DOHH2 (cell line): Measurements from ENCODE around the gene CRYGN.

Source experiments
- H3F3A ChIP-seq: fragments of 200-600 bp; sonication (generic), shearing (Covaris generic); 2 replicates; pipeline ENCODE4 v1.6.0; 2016; ENCODE audit warnings: antibody characterized with exemption, mild to moderate bottlenecking; ENCODE audit not compliant: control insufficient read depth, insufficient read depth
- H3K27ac ChIP-seq: fragments of 200-600 bp; sonication (generic); 2 replicates; pipeline ENCODE4 v1.5.1; 2014; ENCODE audit warnings: low read depth, mild to moderate bottlenecking, low read length, moderate library complexity
- H3K27me3 ChIP-seq: fragments of 200-600 bp; sonication (generic); 2 replicates; pipeline ENCODE4 v1.6.1; 2014; ENCODE audit warnings: mild to moderate bottlenecking, low read length, mixed read lengths; ENCODE audit not compliant: control insufficient read depth
- H3K36me3 ChIP-seq: fragments of 200-600 bp; sonication (generic); 2 replicates; pipeline ENCODE4 v1.6.1; 2014; ENCODE audit warnings: mild to moderate bottlenecking, low read length, moderate library complexity, mixed read lengths; ENCODE audit not compliant: control insufficient read depth
- H3K4me1 ChIP-seq: fragments of 200-600 bp; sonication (generic); 2 replicates; pipeline ENCODE4 v1.6.1; 2014; ENCODE audit warnings: mild to moderate bottlenecking, low read length, mixed read lengths; ENCODE audit not compliant: control insufficient read depth
- H3K4me2 ChIP-seq: fragments of 200-600 bp; sonication (generic); 2 replicates; pipeline ENCODE4 v1.6.0; 2014; ENCODE audit warnings: mild to moderate bottlenecking, low read length, moderate library complexity
- H3K4me3 ChIP-seq: fragments of 200-600 bp; sonication (generic); 2 replicates; pipeline ENCODE4 v1.5.1; 2014; ENCODE audit warnings: mild to moderate bottlenecking, low read length, mixed read lengths
- H3K79me2 ChIP-seq: fragments of 200-600 bp; sonication (generic); 2 replicates; pipeline ENCODE4 v1.6.1; 2014; ENCODE audit warnings: mild to moderate bottlenecking, low read length, mixed read lengths; ENCODE audit not compliant: control insufficient read depth
- H3K9me2 ChIP-seq: fragments of 200-600 bp; sonication (generic); replicated peaks from 2 replicates; pipeline ENCODE4 v1.6.1; 2014; ENCODE audit warnings: mild to moderate bottlenecking, low read length, mixed read lengths; ENCODE audit not compliant: control insufficient read depth
- H3K9me3 ChIP-seq: fragments of 200-600 bp; sonication (generic); 2 replicates; pipeline ENCODE4 v1.6.1; 2014; ENCODE audit warnings: antibody characterized with exemption, low read length, mixed read lengths; ENCODE audit not compliant: control insufficient read depth, insufficient read depth
- H4K20me1 ChIP-seq: fragments of 200-600 bp; sonication (generic); 2 replicates; pipeline ENCODE4 v1.6.0; 2014; ENCODE audit warnings: low read depth, mild to moderate bottlenecking, antibody characterized with exemption, low read length, moderate library complexity; ENCODE audit not compliant: control insufficient read depth, insufficient read depth
- EZH2phosphoT487 ChIP-seq: fragments of 200-600 bp; sonication (generic); IDR thresholded peaks from 2 replicates; pipeline ENCODE4 v1.6.1; 2017; ENCODE audit warnings: borderline replicate concordance, mild to moderate bottlenecking, antibody characterized with exemption, low read length, moderate library complexity, mixed read lengths
- TF ChIP-seq, protein P1 (sequence below): fragments of 200-600 bp; sonication (generic); IDR thresholded peaks from one replicate; pipeline ENCODE4 v1.5.1; 2014; ENCODE audit warnings: antibody characterized with exemption, mild to moderate bottlenecking, low read depth, low read length; ENCODE audit not compliant: poor library complexity, severe bottlenecking

The CRYGN gene

DNA sequence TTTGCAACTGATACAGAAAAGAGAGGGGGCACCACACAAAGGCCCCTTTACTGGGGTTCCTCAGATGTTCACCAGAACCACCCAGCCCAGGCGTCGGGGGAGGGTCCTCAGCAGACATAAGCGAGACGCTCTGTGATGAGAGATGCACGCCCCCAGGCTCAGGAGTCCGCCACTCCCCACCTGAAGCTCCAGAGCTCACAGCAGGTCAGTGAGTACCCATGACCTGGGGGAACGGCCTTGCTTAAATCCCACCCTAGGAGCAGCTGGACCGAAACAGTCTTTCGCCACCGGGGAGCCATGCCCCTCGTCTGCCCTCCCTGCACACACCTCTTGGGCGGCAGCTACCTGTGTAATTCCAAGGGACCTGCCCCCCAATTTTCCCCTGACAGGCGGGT, 2.8 kb downstream of the CRYGN start:
- Histone ChIP-seq H3F3A (no peaks in the 10 kb centered on the region), H3K4me1 (peaks cover 7% of the 10 kb centered on the region), H3K9me3 (no peaks in the 10 kb centered on the region), H3K27me3 (peaks cover 12% of the 10 kb centered on the region), H3K4me3 (no peak overlapping the region), H3K4me2 (no peak overlapping the region), H3K27ac (no peak overlapping the region), H3K9me2 (no peaks in the 10 kb centered on the region), H3K79me2 (no peaks in the 10 kb centered on the region), H4K20me1 (no peaks in the 10 kb centered on the region; the same call in 1 of the 2 replicates), H3K36me3 (no peaks in the 10 kb centered on the region)
- TF ChIP-seq, protein P1, sequence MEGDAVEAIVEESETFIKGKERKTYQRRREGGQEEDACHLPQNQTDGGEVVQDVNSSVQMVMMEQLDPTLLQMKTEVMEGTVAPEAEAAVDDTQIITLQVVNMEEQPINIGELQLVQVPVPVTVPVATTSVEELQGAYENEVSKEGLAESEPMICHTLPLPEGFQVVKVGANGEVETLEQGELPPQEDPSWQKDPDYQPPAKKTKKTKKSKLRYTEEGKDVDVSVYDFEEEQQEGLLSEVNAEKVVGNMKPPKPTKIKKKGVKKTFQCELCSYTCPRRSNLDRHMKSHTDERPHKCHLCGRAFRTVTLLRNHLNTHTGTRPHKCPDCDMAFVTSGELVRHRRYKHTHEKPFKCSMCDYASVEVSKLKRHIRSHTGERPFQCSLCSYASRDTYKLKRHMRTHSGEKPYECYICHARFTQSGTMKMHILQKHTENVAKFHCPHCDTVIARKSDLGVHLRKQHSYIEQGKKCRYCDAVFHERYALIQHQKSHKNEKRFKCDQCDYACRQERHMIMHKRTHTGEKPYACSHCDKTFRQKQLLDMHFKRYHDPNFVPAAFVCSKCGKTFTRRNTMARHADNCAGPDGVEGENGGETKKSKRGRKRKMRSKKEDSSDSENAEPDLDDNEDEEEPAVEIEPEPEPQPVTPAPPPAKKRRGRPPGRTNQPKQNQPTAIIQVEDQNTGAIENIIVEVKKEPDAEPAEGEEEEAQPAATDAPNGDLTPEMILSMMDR = no peak
- no peak for TF ChIP-seq EZH2phosphoT487

DNA sequence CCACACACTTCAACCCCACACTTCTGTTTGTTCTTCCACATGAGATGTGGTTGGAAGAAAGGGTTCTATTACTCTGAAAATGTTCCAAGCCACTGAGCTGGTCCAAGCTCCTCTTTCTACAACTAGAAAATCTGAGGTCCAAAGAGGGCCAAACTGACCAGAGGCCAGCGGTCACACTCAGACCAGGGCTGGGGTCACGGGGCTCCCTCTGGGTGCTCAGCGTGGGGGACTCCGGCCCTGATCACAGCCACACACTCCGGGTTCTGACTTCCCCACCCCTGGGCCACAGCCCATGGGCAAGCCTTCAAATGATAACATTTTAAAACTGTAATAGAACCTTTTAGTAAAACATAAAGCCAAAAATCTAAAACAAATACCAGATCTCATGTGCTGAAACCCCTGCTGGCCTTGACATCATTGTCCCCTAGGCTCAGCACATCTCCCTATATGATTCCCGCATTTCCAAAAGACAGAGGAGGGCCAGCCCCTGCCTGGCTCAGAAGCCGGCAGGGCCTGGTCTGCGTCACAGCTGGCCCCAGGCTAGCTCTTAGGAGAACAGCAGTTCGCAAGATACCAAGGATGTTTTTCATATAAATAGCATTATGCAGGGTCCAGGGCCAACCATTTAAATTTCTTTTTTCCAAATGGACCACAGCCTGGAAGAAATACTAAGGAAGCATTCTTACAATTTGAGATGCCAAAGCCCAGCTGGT, 3.3 kb downstream of the CRYGN start:
- no peaks in the 10 kb centered on the region for H3K9me2 ChIP-seq
- H4K20me1 ChIP-seq = no peaks in the 10 kb centered on the region; the same call in 1 of the 2 replicates
- H3K36me3 ChIP-seq = no peaks in the 10 kb centered on the region
- no peaks in the 10 kb centered on the region for H3K9me3 ChIP-seq
- H3K4me2 ChIP-seq = no peak overlapping the region
- H3K4me3 ChIP-seq = no peak overlapping the region
- peaks cover 9% of the 10 kb centered on the region for H3K27me3 ChIP-seq
- no peaks in the 10 kb centered on the region for H3F3A ChIP-seq
- no peaks in the 10 kb centered on the region for H3K79me2 ChIP-seq
- TF ChIP-seq, protein P1 = no peak
- no peak for TF ChIP-seq EZH2phosphoT487
- no peak overlapping the region for H3K27ac ChIP-seq
- H3K4me1 ChIP-seq = peaks cover 7% of the 10 kb centered on the region

DNA sequence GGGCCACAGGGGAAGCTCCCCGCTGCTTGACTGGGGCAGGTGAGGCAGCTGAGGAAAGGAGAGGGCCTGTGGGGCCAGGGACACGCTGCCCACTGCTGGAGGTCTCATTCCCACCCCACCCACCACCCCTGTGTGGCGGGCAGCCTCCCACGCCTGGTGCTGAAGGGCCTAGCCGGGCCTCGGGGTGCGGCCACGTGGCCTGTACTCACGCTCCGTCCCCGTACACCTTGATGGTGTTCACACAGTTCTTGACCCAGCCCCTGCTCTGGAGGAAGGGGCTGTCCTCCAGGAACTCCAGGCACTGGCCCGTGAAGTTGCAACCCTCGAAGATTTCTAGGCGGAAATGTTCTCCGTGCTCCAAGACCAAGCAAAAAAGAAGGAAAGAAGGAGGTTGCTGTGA, 4.0 kb downstream of the CRYGN start:
- H3F3A ChIP-seq = no peaks in the 10 kb centered on the region

More for the DNA sequence above, 4.0 kb downstream of the CRYGN start:
- Histone ChIP-seq H3K9me3 (no peaks in the 10 kb centered on the region), H3K79me2 (no peaks in the 10 kb centered on the region), H3K4me2 (no peak overlapping the region), H4K20me1 (no peaks in the 10 kb centered on the region), H3K27ac (no peak overlapping the region), H3K27me3 (peaks cover 5% of the 10 kb centered on the region; the same call in 1 of the 2 replicates), H3K4me3 (no peak overlapping the region), H3K9me2 (no peaks in the 10 kb centered on the region), H3K36me3 (no peaks in the 10 kb centered on the region), H3K4me1 (peaks cover 7% of the 10 kb centered on the region)
- TF ChIP-seq, protein P1 = no peak
- no peak for TF ChIP-seq EZH2phosphoT487
